Stimulated activated naive B cell treated with anti-CD40 and anti-IgM and Interleukin-4, amounts not matched to agents 10 μg/mL and 1 μg/mL and 100 μg/mL, for 72 hours (primary cell): ENCODE data around the gene DDHD1.

Experiments used
- ATAC-seq, 2 donors: fragments of 150-1000 bp; cut with Tn5 transposase; replicated peaks; 2 replicates each; pipeline ENCODE4 v1.10.0; 2021; ENCODE audit warnings: moderate library complexity in 1 of 2
- DNase-seq: peaks from one replicate; pipeline ENCODE4 v3.0.0; 2021
- H3K27ac Mint-ChIP-seq: one replicate; pipeline ENCODE4 v1.8.0; 2022; ENCODE audit warnings: mild to moderate bottlenecking, mixed read lengths
- H3K27me3 Mint-ChIP-seq, 2 donors: one replicate each; pipeline ENCODE4 v1.8.0; 2022; ENCODE audit warnings: mixed read lengths in 2 of 2
- H3K36me3 Mint-ChIP-seq, 2 donors: one replicate each; pipeline ENCODE4 v1.8.0; 2022; ENCODE audit warnings: mixed read lengths in 2 of 2, mild to moderate bottlenecking in 1 of 2
- H3K4me1 Mint-ChIP-seq, 2 donors: one replicate each; pipeline ENCODE4 v1.8.0; 2022; ENCODE audit warnings: mixed read lengths in 2 of 2, mild to moderate bottlenecking in 1 of 2
- H3K4me3 Mint-ChIP-seq, 2 donors: one replicate each; pipeline ENCODE4 v1.8.0; 2022; ENCODE audit warnings: mild to moderate bottlenecking in 2 of 2, mixed read lengths in 2 of 2, moderate library complexity in 1 of 2
- H3K9me3 Mint-ChIP-seq, 2 donors: one replicate each; pipeline ENCODE4 v1.8.0; 2022; ENCODE audit warnings: mixed read lengths in 2 of 2, mild to moderate bottlenecking in 1 of 2

Gene DDHD1

DNA sequence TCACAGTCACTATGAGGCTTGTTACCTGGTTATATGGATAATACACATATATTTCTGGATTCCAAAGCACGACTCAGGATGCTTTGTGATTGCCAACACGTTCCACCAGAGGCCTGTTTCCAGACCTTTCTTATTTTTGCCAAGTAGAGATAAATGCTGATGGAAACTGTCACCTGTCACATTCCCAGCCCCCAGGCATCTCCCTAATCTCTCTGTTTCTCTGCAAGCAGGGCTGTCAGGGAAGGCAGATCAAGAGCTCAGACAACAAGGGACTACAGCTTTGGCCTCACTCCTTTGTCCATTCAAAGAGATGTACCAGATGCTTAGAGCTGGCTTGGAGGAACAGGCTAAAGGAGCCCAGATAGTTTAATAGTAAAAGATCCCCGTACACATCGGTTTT, 21.8 kb upstream of the DDHD1 start:
- no peak for ATAC-seq
- Mint-ChIP-seq H3K4me3 (no peak overlapping the region), H3K27ac (no peak overlapping the region), H3K4me1 (peaks cover 4 to 5% of the 10 kb centered on the region in 2 donors), H3K9me3 (no peaks in the 10 kb centered on the region), H3K27me3 (no peaks in the 10 kb centered on the region), H3K36me3 (peaks cover 5% of the 10 kb centered on the region in 2 donors)
- DNase-seq: no peak

DNA sequence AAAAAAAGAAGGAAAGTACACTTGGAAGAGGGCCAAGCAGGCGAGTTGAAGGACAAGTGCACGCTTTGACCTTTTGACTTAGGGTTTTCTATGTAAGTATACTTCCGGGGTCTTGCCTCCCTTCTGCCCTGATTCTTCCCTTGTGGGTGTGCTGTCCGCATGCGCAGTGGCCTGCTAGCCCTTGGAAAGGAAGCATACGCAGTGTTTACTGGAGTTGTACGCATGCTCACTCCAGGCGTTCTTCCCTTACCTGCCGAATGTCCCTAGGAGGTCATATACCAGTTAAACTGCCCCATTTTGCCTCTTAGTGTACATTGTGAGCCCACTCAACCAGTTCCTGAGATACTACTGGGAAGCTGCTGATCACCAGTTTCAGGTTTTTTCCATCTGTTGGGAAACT, 15.7 kb upstream of the DDHD1 start:
- Mint-ChIP-seq H3K4me1 (no peaks in the 10 kb centered on the region), H3K27me3 (no peaks in the 10 kb centered on the region), H3K36me3 (peaks cover 3 to 6% of the 10 kb centered on the region in 2 donors), H3K27ac (no peak overlapping the region), H3K9me3 (no peaks in the 10 kb centered on the region), H3K4me3 (no peak overlapping the region)
- ATAC-seq (no peak), DNase-seq (no peak)

DNA sequence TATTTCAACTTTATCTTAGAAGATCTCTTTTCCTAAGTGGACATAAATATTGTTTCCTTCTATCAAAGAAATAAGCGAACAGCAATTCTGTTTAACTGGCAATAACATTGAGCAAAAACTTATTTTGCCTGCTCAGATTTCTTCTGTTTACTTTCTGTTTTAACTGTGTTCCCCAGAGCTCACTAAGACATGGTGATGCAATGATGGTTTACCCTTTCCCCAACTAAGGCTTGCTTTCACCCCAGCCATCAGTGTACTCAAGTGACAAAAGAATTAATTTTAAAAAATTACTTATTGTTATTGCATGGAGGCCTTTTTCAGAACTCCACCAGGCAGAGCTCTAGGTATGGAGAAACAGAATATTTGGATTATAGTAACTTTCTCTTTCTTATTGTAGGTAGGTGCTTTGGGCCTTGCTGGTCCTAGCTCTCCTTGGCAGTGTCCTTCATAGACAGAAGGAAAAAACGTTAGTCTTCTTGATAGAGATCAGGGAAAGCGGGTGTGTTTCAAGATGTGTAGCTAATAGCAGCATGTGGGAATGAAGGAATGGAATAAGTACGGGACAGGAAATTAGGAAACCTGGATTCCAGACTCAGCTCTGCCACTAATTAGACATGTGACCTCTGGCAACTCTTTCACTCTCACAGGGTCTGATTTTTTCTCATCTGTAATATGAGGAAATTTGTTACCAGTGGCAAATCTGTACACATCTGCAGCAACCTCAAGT, 14.6 kb upstream of the DDHD1 start:
- Mint-ChIP-seq H3K27me3 (no peaks in the 10 kb centered on the region), H3K4me1 (no peaks in the 10 kb centered on the region), H3K27ac (no peak overlapping the region), H3K4me3 (no peak overlapping the region), H3K36me3 (peaks cover 6 to 8% of the 10 kb centered on the region in 2 donors), H3K9me3 (peaks cover 0 to 2% of the 10 kb centered on the region in 2 donors)
- no peak for ATAC-seq
- DNase-seq: no peak

DNA sequence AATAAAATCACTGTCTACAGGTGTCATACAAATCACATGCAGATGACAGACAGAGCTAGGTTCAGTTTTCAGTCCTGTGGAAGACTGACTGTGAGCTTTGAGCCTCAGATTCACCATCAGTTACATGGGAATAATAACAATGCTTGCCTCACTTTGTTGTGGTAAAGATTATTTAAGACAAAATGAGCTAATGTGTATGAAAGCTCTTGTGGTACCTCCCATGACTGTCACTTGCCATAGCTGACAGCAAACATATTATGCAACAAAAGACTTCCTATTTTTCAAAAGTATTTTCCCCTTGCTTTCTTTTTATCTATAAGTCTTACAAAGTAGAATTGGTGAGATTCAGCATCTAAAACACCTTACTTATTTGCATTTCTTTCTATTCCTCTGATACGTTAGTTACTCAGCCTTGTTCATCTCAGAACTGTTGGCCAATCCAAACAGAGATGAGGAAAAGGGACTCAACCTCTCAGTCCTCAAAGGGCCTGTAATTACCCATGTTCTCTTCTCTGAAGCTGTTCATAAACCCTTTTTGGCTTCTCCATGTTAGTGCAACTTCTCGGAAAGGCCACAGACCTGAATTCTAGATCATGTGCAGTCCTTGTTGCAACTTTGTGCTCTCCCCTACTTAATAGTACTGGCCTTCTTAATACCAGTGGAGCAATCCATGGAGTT, 8.8 kb upstream of the DDHD1 start:
- DNase-seq (no peak), ATAC-seq (no peak)
- Mint-ChIP-seq H3K27me3 (no peaks in the 10 kb centered on the region), H3K27ac (no peak overlapping the region), H3K4me1 (no peaks in the 10 kb centered on the region), H3K4me3 (no peak overlapping the region), H3K9me3 (peaks cover 0 to 2% of the 10 kb centered on the region in 2 donors), H3K36me3 (peaks cover 5 to 6% of the 10 kb centered on the region in 2 donors)

- Mint-ChIP-seq H3K27ac (no peak overlapping the region), H3K4me1 (peaks cover 14 to 19% of the 10 kb centered on the region in 2 donors), H3K27me3 (no peaks in the 10 kb centered on the region), H3K4me3 (no peak overlapping the region), H3K36me3 (peaks cover 15 to 19% of the 10 kb centered on the region in 2 donors), H3K9me3 (no peaks in the 10 kb centered on the region)
- ATAC-seq (no peak), DNase-seq (no peak)
Measured at GRCh38 chr14:53156238-53156637, 3.1 kb upstream of the DDHD1 start.

DNA sequence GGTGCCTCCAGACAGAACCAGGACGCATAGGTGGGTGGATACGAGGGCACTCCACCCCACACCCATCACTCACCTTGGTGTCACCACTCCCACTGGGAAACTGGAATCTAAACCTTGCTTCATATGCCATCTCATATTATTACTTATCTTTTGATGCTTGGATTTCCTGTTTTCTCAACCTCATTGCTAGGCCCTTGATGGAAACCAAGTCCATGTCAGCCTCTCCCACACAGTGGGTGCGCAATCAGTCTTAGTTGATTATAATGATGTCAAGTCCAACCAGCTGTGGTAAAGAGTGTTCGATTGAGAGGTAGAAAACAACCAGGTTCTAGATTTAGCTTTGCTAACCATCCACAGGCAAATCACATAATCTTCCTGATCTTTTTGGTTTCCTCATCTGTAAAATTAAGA, 584 bp upstream of the DDHD1 start:
- Mint-ChIP-seq H3K36me3 (peaks cover 15 to 25% of the 10 kb centered on the region in 2 donors), H3K27me3 (no peaks in the 10 kb centered on the region), H3K4me3 (peak overlapping the region; percentile 95 to 99), H3K27ac (peak overlapping the region; percentile 98), H3K9me3 (no peaks in the 10 kb centered on the region), H3K4me1 (peaks cover 22 to 33% of the 10 kb centered on the region in 2 donors)
- DNase-seq (no peak), ATAC-seq (no peak)

GRCh38 chr14:53152184-53152886, 788 bp downstream of the DDHD1 start:
- DNase-seq: peak; percentile 66
- H3K36me3 Mint-ChIP-seq: peaks cover 15 to 29% of the 10 kb centered on the region in 2 donors

GRCh38 chr14:53151523-53152183, 1.5 kb downstream of the DDHD1 start:
- Mint-ChIP-seq H3K4me1 (peaks cover 37 to 53% of the 10 kb centered on the region in 2 donors), H3K9me3 (no peaks in the 10 kb centered on the region), H3K27me3 (no peaks in the 10 kb centered on the region), H3K36me3 (peaks cover 16 to 31% of the 10 kb centered on the region in 2 donors), H3K4me3 (peak overlapping the region; percentile 99 to 100), H3K27ac (peak overlapping the region; percentile 100)
- ATAC-seq (peak; percentile 10 to 11), DNase-seq (no peak)

More at GRCh38 chr14:53152184-53152886, 788 bp downstream of the DDHD1 start:
- peak overlapping the region; percentile 100 for H3K27ac Mint-ChIP-seq
- peaks cover 32 to 47% of the 10 kb centered on the region in 2 donors for H3K4me1 Mint-ChIP-seq
- peak; percentile 58 to 61 for ATAC-seq
- no peaks in the 10 kb centered on the region for H3K9me3 Mint-ChIP-seq
- H3K4me3 Mint-ChIP-seq: peak overlapping the region; percentile 99 to 100
- no peaks in the 10 kb centered on the region for H3K27me3 Mint-ChIP-seq

DNA sequence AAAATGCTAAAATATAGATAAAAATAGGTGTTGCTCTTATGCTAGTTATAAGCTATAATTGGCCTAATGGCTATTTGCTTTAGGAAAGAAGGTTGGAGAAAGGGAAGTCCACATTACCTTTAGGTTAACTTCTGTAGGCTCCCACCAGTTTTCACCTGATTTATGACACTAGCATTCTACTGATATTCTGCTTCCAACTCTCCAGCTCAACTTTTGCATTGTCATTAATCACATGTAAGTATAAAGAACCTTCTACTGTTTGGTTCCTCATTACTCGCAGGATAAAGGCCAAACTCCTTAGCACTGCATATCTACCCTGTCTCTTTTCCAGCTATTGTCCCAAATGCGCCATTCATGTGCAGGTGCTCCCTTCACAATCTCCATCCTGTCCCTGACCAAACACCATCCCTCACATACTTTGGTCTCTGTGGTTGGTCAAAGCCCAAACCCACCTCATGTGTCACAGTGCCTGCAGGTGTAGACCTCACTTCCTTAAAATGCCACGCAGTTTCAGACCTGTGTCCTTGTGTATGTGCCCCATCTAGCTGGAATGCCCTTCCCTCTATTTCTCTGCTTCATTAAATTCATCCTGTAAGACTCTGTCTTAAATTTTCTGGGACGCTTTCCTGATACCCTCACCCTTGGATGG, 3.3 kb downstream of the DDHD1 start:
- Mint-ChIP-seq H3K9me3 (no peaks in the 10 kb centered on the region), H3K27me3 (no peaks in the 10 kb centered on the region), H3K27ac (no peak overlapping the region), H3K4me3 (peak overlapping the region; percentile 43 to 54), H3K36me3 (peaks cover 12 to 28% of the 10 kb centered on the region in 2 donors), H3K4me1 (peaks cover 39 to 50% of the 10 kb centered on the region in 2 donors)
- no peak for DNase-seq
- ATAC-seq: no peak

DNA sequence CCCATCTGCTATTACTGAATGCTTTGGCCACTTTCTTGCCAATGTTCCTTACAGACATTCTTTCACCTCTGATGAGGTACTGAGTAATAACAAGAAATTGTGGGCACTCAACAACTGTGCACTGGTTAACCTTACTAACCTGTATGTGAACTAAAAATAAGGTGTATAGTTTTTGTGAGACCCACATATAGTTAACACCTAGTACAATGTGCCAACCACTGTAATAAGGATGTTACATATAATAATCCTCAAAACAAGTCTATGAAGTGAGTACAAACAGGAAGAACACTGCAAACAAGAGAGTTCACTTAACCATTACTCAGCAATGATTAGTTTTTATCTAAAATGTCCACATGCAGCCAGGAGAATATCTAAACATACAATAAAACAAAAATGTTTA, 4.5 kb downstream of the DDHD1 start:
- H3K9me3 Mint-ChIP-seq: no peaks in the 10 kb centered on the region

DNA sequence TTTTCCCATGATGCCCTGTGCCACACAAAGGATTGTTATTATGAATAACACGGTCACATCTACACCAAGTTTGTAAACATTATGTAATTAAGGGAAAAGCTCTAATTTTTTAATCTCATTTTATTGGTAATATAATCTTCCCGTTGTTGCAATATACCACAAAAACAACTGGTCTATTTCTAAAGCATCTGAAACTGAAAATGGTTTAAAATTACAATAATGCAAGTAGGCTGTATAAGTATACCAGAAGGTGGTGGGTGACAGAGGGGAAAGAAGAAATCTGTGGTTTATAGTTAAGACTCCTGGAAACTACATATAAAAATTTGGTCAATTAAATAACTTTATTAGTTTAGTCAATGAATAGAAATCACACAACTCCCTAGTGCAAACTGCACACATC, 5.2 kb downstream of the DDHD1 start:
- H3K4me3 Mint-ChIP-seq: peak overlapping the region in 1 of 2 donors; percentile 5
- peaks cover under 1 to 2% of the 10 kb centered on the region in 2 donors for H3K9me3 Mint-ChIP-seq
- no peak for DNase-seq
- peaks cover 33 to 42% of the 10 kb centered on the region in 2 donors for H3K4me1 Mint-ChIP-seq
- ATAC-seq: no peak
- no peaks in the 10 kb centered on the region for H3K27me3 Mint-ChIP-seq
- peaks cover 18 to 32% of the 10 kb centered on the region in 2 donors for H3K36me3 Mint-ChIP-seq
- H3K27ac Mint-ChIP-seq: no peak overlapping the region

More for the DNA sequence above, 4.5 kb downstream of the DDHD1 start:
- Mint-ChIP-seq H3K4me3 (peak overlapping the region; percentile 5 to 48), H3K4me1 (peaks cover 35 to 49% of the 10 kb centered on the region in 2 donors), H3K27me3 (no peaks in the 10 kb centered on the region), H3K27ac (peak overlapping the region; percentile 37), H3K36me3 (peaks cover 12 to 28% of the 10 kb centered on the region in 2 donors)
- DNase-seq (no peak), ATAC-seq (no peak)

GRCh38 chr14:53147208-53147607, 5.9 kb downstream of the DDHD1 start:
- DNase-seq (no peak), ATAC-seq (peak; percentile 50 to 60)
- Mint-ChIP-seq H3K9me3 (peaks cover 4% of the 10 kb centered on the region in 2 donors), H3K27ac (peak overlapping the region; percentile 83), H3K4me3 (peak overlapping the region; percentile 75 to 78), H3K4me1 (peaks cover 34 to 41% of the 10 kb centered on the region in 2 donors), H3K27me3 (no peaks in the 10 kb centered on the region), H3K36me3 (peaks cover 23 to 37% of the 10 kb centered on the region in 2 donors)

DNA sequence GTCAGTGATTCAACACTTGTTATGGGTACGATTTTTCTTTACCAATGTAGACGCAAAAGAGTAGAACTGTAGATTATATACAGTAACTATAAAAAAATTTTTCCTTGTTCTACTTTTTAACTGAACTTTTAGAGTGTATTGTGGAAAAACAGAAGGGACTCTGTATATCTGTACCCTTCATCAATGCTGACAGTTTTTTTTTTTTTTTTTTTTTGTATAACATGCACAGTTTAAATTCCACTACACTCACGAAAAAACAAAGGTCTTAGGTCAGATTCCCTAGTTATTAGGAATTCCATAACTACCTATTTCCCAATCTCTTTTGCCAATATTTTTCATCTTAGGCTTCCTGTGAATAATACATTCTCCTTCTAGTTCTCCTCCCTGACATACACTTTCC, 6.4 kb downstream of the DDHD1 start:
- no peaks in the 10 kb centered on the region for H3K27me3 Mint-ChIP-seq
- DNase-seq: no peak
- no peak for ATAC-seq
- H3K4me3 Mint-ChIP-seq: peak overlapping the region; percentile 75 to 78
- peak overlapping the region; percentile 83 for H3K27ac Mint-ChIP-seq
- H3K9me3 Mint-ChIP-seq: peaks cover 4% of the 10 kb centered on the region in 2 donors
- peaks cover 22 to 36% of the 10 kb centered on the region in 2 donors for H3K36me3 Mint-ChIP-seq
- peaks cover 30 to 37% of the 10 kb centered on the region in 2 donors for H3K4me1 Mint-ChIP-seq
